GM21619 (cell line): ENCODE data around the gene AP1S2.
A peak's percentile ranks its signal among the peaks of the same experiment; 100 is the strongest.

ENCODE experiments used
- ATAC-seq: cut with Tn5 transposase; IDR thresholded peaks from one replicate; pipeline ENCODE4 v1.9.1; 2021; ENCODE audit not compliant: unreplicated experiment

Gene AP1S2

GRCh38 chrX:15812192-15812938 lies 42.2 kb downstream of the AP1S2 start:
- no peak for ATAC-seq

DNA sequence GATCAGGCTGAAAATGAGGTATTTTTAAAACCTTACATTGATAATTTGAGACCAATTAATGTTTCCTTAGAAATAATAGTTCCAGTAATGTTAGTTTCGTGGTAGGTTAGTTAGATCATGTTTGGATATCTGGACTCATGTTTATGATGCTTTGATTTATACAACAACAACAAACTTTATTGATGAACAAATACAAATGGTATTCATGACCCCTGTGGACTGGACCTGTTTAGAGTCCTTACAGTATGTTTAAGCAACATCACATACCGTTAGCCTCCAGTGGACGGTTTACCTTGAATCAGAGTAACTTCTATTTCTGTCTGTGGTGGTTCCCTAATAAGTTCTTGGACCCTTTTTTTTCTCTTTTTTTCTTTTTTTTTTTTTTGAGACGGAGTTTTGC lies 46.4 kb downstream of the AP1S2 start:
- no peak for ATAC-seq

DNA sequence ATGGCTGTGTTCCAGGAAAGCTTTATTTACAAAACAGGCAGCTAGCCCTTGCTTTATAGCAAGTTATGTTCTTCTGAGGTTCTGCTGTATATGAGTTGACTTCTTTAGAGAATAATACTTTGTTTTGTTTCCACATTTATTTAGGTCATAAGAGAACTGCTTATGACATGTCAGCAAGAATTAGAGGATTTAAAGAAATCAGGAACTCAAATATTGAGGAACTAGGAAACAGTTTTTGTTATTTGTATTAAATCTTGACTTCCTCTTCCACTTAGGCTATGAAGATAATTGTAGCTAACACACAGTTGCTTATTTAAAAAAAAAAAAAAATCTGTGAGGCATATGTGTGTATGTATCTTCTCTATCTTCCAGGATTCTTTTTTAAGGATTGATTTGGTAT lies 50.0 kb downstream of the AP1S2 start:
- no peak for ATAC-seq

GRCh38 chrX:15797707-15798106 lies 56.9 kb downstream of the AP1S2 start:
- no peak for ATAC-seq

- ATAC-seq = no peak
Observed at GRCh38 chrX:15790769-15791290, 63.8 kb downstream of the AP1S2 start.

- ATAC-seq = peak; percentile 89
Observed at GRCh38 chrX:15789979-15790768, 64.4 kb downstream of the AP1S2 start, which contains the start of gene ZRSR2. ZRSR2 (plus strand) TSS chrX:15790484; CDS start chrX:15790496, 12 bp downstream.

DNA sequence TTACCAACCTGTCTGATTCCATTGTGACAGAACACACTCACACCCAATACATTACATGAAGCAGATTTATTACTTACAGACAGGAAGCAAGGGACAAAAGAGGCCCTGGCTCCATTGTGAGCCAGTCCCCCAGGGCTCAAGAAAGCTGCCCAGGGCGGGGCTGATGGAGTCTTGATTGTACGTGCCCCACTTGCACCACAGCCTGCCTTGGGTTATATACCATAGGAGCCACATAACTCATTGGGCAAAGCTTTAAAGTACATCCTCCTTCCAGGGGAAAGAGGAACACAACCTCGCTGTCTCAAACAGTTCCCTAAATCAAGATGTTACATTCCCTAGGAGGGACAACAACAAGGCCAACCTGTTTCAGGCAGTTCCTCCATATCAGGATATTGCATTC lies 67.7 kb downstream of the AP1S2 start:
- ATAC-seq = no peak

DNA sequence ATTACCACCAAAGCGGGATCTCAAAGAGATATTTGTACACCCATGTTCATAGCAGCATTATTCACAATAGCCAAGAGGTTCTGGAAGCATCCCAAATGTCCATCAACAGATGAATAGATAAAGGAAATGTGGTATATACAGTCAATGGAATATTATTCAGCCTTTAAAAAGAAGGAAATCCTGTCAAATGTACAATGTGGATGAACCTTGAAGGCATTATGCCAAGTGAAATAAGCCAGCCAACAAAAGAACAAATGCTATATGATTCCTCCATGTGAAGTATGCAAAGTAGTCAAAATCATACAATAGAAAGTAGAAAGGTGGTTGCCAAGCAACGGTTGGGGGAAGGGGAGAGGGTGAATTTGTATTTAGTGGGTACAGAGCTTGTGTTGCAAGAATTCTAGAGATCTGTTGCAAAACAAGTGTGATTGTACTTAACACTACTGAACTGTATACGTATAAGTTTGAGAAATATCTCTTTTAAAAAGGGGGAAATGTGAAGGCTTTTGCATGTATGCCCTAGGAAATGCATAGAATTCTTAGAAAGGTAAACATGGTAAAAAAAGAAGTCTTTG lies 69.3 kb downstream of the AP1S2 start:
- ATAC-seq = no peak

GRCh38 chrX:15781961-15782699 lies 72.5 kb downstream of the AP1S2 start:
- ATAC-seq = peak; percentile 91
